Measurements from ENCODE around the gene ADGRE3.

DNA sequence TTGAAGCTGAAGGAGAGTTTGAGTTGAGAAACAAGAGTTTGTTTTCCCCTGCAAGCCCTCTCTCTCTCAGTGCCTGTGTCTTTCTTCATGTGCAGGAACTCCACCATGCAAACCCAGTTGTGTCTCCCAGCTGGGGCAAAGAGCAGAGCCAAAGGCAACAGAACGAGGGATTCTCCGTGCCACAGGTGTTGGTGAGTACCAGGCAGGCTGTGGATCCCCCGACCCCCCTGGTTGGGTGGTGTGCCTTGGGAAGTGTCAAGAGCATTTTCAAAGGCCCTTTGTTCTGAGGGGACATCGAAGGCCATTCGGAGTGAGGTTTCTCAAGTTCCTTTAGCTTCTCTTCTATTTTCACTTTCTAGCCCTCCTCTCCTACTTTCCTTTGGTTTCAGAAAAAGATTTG lies 20.8 kb upstream of the ADGRE3 start:
- no peak for TF ChIP-seq EZH2 (IDR thresholded peaks at IDR 0.05; ENCODE audit: insufficient read depth, poor library complexity, severe bottlenecking)
- no peak for TF ChIP-seq EZH2phosphoT487 (IDR thresholded peaks at IDR 0.05; ENCODE audit: insufficient read depth, low read depth)

Data from GM23248 (cell line).